AG09319 (cell line): Measurements from ENCODE around the gene FCAMR.

ENCODE experiments used
- DNase-seq: peaks from one replicate; pipeline ENCODE4 v3.0.0-alpha.2; 2010; ENCODE audit warnings: low read depth; ENCODE audit errors: extremely low read depth
- TF ChIP-seq, protein P1 (sequence below): IDR thresholded peaks from 2 replicates; pipeline ENCODE4 v1.5.1; 2011; ENCODE audit warnings: low read depth, mild to moderate bottlenecking, inconsistent platforms, low read length, moderate library complexity

FCAMR gene

DNA sequence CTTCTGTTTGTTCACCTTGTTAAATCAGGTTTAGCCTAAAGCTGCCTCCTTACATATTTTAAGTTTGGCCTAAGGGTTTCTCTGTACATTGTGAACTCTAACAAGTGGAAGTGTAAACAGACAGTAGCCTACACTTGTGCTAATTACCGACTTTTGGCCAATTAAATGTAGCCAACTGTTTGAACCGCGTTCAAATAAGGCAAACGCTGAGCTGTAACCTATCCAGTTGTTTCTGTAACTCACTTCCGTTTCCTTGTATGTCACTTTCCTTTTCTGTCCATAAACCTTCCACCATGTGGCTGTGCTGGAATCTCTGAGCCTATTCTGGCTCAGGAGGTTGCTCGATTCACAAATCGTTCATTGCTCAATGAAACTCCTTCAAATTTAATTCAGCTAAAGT lies 8.0 kb upstream of the FCAMR start:
- TF ChIP-seq, protein P1, sequence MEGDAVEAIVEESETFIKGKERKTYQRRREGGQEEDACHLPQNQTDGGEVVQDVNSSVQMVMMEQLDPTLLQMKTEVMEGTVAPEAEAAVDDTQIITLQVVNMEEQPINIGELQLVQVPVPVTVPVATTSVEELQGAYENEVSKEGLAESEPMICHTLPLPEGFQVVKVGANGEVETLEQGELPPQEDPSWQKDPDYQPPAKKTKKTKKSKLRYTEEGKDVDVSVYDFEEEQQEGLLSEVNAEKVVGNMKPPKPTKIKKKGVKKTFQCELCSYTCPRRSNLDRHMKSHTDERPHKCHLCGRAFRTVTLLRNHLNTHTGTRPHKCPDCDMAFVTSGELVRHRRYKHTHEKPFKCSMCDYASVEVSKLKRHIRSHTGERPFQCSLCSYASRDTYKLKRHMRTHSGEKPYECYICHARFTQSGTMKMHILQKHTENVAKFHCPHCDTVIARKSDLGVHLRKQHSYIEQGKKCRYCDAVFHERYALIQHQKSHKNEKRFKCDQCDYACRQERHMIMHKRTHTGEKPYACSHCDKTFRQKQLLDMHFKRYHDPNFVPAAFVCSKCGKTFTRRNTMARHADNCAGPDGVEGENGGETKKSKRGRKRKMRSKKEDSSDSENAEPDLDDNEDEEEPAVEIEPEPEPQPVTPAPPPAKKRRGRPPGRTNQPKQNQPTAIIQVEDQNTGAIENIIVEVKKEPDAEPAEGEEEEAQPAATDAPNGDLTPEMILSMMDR: no peak
- no peak for DNase-seq

DNA sequence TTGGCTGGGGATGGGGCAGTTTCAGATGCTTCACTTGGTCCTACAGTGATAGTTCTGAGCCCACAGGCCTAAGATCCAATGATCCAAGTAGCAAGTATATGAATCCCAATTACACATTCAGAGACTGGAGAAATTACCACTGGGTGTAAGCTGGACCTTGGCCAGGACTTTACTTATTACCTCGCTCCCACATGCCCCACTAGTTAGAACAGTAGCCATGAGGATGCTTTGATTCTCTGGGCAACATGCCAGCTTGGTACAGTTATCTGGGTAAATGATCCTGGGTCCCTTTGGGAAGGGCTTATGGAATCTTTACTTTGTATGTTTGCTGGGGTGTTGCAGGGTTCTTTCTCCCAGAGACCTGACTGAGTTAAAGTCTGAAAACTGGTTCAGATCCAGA lies 5.0 kb upstream of the FCAMR start:
- TF ChIP-seq, protein P1: no peak
- DNase-seq: no peak

DNA sequence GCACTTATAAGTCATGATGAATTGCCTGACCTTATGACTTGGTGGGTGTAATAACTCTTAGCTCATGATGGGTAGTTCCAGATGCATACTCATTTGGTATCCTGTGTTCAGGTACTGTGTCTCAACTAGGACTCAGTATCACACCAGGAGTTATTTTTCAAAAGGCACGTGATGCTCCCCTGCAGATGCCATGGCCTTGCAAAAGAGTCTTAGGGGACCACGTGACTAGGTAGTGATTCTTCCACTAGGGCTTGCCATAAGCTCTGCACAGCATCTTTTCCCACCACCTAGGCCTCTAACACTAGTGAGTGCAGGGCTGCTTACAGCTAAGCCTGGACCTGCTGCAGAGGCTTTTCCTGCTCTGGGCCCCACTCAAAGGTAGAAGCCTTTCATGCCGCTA lies 3.9 kb upstream of the FCAMR start:
- TF ChIP-seq, protein P1: no peak
- no peak for DNase-seq

DNA sequence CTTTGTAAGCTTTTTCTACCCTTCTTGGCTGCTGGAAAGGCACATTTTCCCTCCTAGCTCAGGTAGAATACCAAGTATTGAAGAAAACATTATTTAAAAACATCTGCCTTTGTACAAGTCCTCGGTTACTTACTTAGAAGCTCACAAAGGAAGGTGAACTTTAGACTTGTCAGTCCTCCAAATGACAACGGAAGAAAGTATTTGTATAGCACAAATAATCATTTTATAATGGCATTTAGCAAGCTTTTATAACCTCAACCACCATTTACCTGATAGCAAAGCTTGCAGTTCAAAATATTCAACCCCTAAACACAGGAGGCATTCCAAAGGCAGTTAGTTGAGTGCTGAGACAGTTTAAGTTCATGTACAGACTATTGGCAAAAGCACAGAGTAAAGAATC lies 2.5 kb upstream of the FCAMR start:
- TF ChIP-seq, protein P1: no peak
- no peak for DNase-seq

DNA sequence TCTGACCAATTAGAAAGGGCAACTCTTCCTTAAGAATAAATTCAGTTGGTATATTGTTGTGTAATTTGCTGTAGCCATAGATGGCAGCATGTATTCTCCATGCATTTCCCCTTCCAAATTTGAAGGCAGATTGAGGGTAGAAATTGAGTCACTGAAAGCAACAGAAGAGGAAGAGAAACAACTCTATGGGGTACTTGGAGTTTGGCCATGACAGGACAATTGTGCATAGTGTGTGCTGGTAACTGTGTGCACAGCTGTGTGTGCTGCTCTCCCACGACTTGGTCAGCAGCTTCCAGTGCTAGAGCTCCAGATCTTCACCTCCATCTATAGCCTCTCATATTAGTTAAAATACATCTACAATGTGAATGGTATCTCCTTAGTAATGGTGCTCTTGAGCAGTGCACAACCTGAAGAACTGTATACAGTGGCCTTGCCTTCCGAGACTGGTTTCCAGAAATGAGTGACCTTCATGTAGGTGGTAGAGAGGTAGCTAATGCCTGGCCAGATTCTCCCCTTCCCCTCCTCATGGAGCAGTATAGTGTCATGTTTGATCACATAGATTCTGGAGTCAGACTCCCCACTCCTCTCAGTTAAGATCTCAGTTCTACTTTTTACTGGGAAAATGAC lies 882 bp upstream of the FCAMR start:
- DNase-seq: no peak
- TF ChIP-seq, protein P1: no peak

DNA sequence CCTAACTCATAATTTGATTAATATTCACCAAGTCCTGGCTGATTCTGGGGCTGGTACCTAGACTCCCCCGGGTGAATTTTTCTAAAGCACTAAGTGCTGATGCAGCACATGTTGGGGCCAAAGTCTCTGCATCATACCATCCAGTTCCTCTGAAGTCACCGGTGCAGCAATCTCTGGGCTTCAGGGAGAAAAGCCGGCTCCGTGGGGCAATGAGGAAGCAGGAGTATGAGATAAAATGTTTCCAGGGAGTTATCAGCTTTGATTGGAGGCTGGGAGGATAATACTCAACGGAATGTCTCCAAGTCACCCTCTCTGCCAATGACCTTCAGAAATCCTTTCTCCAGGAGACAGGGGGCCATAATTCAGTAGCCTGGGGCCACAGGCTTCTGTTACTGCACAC lies 1.2 kb downstream of the FCAMR start:
- DNase-seq: no peak

DNA sequence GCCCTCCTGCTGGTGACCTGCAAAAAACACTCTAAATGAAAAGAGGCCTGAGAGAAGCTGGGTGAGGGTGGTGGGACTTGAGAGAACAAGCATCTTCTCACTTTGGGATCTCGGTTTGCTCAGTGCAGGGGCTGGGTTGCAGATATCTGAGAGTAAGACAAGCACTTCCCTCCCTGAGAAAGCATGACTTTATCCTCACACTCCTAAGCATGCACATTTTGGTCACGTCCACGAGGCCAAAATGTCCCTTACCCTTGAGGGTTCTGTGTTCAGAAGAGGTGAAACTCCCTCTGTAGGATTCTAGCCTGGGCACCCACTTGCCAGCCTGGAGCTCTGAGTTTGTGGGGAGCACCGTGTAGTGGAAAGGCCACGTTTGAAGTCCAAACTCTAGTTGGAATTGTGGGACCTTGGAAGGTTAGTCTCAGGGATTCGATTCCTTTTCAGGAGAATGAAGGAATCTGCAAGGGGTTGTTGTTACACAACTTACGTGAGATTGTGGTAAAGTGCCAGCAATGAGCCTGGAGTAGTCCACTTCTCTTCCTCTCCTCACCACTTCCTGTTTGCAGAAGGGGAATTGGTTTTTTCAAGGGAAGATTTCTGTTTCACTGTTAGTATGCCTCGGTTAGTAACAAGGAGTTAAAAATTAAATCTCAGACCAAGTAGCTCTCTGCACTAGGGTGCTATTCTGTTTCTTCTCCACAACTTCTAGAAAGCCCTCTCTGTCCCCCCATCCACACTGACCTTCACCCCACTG lies 3.0 kb downstream of the FCAMR start:
- DNase-seq: no peak
- TF ChIP-seq, protein P1: no peak

More for the DNA sequence above, 1.2 kb downstream of the FCAMR start:
- TF ChIP-seq, protein P1: no peak
